IPS-18a (cell line): ENCODE measurements around the gene KHDC4.

ENCODE experiments used
- H3K27ac ChIP-seq: one replicate; pipeline ENCODE4 v1.5.1; 2013; ENCODE audit warnings: low read length
- H3K27me3 ChIP-seq: one replicate; pipeline ENCODE4 v1.6.1; 2013; ENCODE audit warnings: mild to moderate bottlenecking, low read length; ENCODE audit not compliant: control insufficient read depth, insufficient read depth
- H3K36me3 ChIP-seq: one replicate; pipeline ENCODE4 v1.6.1; 2013; ENCODE audit warnings: low read depth, low read length; ENCODE audit not compliant: control insufficient read depth
- H3K4me1 ChIP-seq: one replicate; pipeline ENCODE4 v1.6.1; 2013; ENCODE audit warnings: low read depth, low read length; ENCODE audit not compliant: control insufficient read depth
- H3K4me3 ChIP-seq: one replicate; pipeline ENCODE4 v1.5.1; 2013; ENCODE audit warnings: low read length
- H3K9ac ChIP-seq: one replicate; pipeline ENCODE4 v1.6.1; 2013; ENCODE audit warnings: mild to moderate bottlenecking, low read length, moderate library complexity
- H3K9me3 ChIP-seq: one replicate; pipeline ENCODE4 v1.6.1; 2013; ENCODE audit warnings: low read depth, low read length; ENCODE audit not compliant: control insufficient read depth

KHDC4 gene

GRCh38 chr1:155934097-155934935 lies at the start of gene KHDC4:
Gene KHDC4 (minus strand): TSS chr1:155934413. CDS start chr1:155934373, 40 bp downstream.
- H3K4me3 ChIP-seq: peak within 1 kb of the TSS; percentile 81
- peak within 1 kb of the TSS; percentile 78 for H3K27ac ChIP-seq
- H3K4me1 ChIP-seq: peaks cover 3% of the 10 kb centered on the region
- peaks cover 29% of the 10 kb centered on the region for H3K36me3 ChIP-seq
- peak within 1 kb of the TSS; percentile 78 for H3K9ac ChIP-seq
- H3K27me3 ChIP-seq: no peaks in the 10 kb centered on the region
- H3K9me3 ChIP-seq: no peaks in the 10 kb centered on the region

GRCh38 chr1:155983191-155984024 lies 49.2 kb upstream of the KHDC4 start:
- H3K4me3 ChIP-seq: peak overlapping the region; percentile 38
- H3K27ac ChIP-seq: peak overlapping the region; percentile 25
- H3K9me3 ChIP-seq: no peaks in the 10 kb centered on the region
- H3K9ac ChIP-seq: no peak overlapping the region
- H3K4me1 ChIP-seq: peaks cover 30% of the 10 kb centered on the region
- H3K27me3 ChIP-seq: no peaks in the 10 kb centered on the region
- no peaks in the 10 kb centered on the region for H3K36me3 ChIP-seq

GRCh38 chr1:155982106-155982505 lies 47.9 kb upstream of the KHDC4 start:
- Histone ChIP-seq H3K4me1 (peaks cover 31% of the 10 kb centered on the region), H3K27me3 (no peaks in the 10 kb centered on the region), H3K27ac (no peak overlapping the region), H3K9me3 (no peaks in the 10 kb centered on the region), H3K4me3 (no peak overlapping the region), H3K9ac (no peak overlapping the region), H3K36me3 (no peaks in the 10 kb centered on the region)

GRCh38 chr1:155981266-155982088 lies 47.3 kb upstream of the KHDC4 start:
- Histone ChIP-seq H3K9ac (no peak overlapping the region), H3K27me3 (no peaks in the 10 kb centered on the region), H3K36me3 (no peaks in the 10 kb centered on the region), H3K4me3 (no peak overlapping the region), H3K4me1 (peaks cover 36% of the 10 kb centered on the region), H3K9me3 (no peaks in the 10 kb centered on the region), H3K27ac (no peak overlapping the region)

GRCh38 chr1:155979597-155980343 lies 45.6 kb upstream of the KHDC4 start:
- H3K9me3 ChIP-seq: no peaks in the 10 kb centered on the region
- peaks cover 47% of the 10 kb centered on the region for H3K4me1 ChIP-seq
- peak overlapping the region; percentile 88 for H3K9ac ChIP-seq
- no peaks in the 10 kb centered on the region for H3K36me3 ChIP-seq
- H3K4me3 ChIP-seq: peak overlapping the region; percentile 70
- no peaks in the 10 kb centered on the region for H3K27me3 ChIP-seq
- peak overlapping the region; percentile 73 for H3K27ac ChIP-seq

- H3K27me3 ChIP-seq: no peaks in the 10 kb centered on the region
- no peaks in the 10 kb centered on the region for H3K36me3 ChIP-seq
- peaks cover 52% of the 10 kb centered on the region for H3K4me1 ChIP-seq
- peak overlapping the region; percentile 70 for H3K4me3 ChIP-seq
- peak overlapping the region; percentile 73 for H3K27ac ChIP-seq
- H3K9ac ChIP-seq: peak overlapping the region; percentile 88
- no peaks in the 10 kb centered on the region for H3K9me3 ChIP-seq
Observed at GRCh38 chr1:155978973-155979429, 44.8 kb upstream of the KHDC4 start.

- no peaks in the 10 kb centered on the region for H3K36me3 ChIP-seq
- H3K27me3 ChIP-seq: no peaks in the 10 kb centered on the region
- H3K4me3 ChIP-seq: peak within 1 kb of the TSS; percentile 70
- peak within 1 kb of the TSS; percentile 73 for H3K27ac ChIP-seq
- H3K9ac ChIP-seq: peak within 1 kb of the TSS; percentile 88
- peaks cover 47% of the 10 kb centered on the region for H3K4me1 ChIP-seq
- no peaks in the 10 kb centered on the region for H3K9me3 ChIP-seq
Observed at GRCh38 chr1:155978325-155978972, 44.2 kb upstream of the KHDC4 start, which contains the start of gene ARHGEF2. Gene ARHGEF2 (minus strand): TSS chr1:155978547. CDS start chr1:155978427, 120 bp downstream.

- Histone ChIP-seq H3K9ac (peak overlapping the region; percentile 88), H3K36me3 (no peaks in the 10 kb centered on the region), H3K27ac (peak overlapping the region; percentile 57), H3K4me1 (peaks cover 43% of the 10 kb centered on the region), H3K9me3 (no peaks in the 10 kb centered on the region), H3K4me3 (peak overlapping the region; percentile 70), H3K27me3 (no peaks in the 10 kb centered on the region)
Observed at GRCh38 chr1:155977690-155978324, 43.6 kb upstream of the KHDC4 start.

- peaks cover 43% of the 10 kb centered on the region for H3K4me1 ChIP-seq
- peak overlapping the region; percentile 88 for H3K9ac ChIP-seq
- no peaks in the 10 kb centered on the region for H3K9me3 ChIP-seq
- H3K4me3 ChIP-seq: peak overlapping the region; percentile 70
- H3K27ac ChIP-seq: no peak overlapping the region
- no peaks in the 10 kb centered on the region for H3K36me3 ChIP-seq
- H3K27me3 ChIP-seq: no peaks in the 10 kb centered on the region
Observed at GRCh38 chr1:155976913-155977689, 42.9 kb upstream of the KHDC4 start.
